HG02759 (cell line): ENCODE data around the gene GTF2A1L.
"Not testable (repeated sequence)": the region's sequence is repeated elsewhere in the genome, so short reads cannot be mapped to it uniquely, and the experiment has no call there.

Experiments
- ATAC-seq: cut with Tn5 transposase; IDR thresholded peaks from one replicate; pipeline ENCODE4 v1.9.1; 2021; ENCODE audit warnings: mild to moderate bottlenecking, moderate library complexity; ENCODE audit not compliant: unreplicated experiment

GTF2A1L gene

DNA sequence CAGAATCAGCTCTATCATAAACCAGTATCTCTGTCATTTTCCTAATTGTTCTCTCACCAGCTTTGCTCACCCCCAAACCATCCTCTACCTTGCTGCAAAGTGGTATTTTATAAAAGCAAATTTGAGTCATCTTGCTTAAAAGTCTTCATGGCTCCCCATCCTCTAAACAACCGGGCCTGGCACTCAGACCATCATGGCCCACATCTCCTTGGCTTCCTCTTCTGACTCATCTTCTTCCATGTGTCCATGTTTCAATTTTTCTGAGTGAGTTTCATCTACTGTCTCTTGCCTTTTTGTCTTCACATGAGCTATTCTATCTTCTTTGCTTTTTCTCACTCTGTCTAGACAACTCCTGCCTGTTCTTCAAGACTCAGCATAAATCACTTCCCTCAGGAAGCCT lies 79.2 kb downstream of the GTF2A1L start:
- ATAC-seq: no peak

DNA sequence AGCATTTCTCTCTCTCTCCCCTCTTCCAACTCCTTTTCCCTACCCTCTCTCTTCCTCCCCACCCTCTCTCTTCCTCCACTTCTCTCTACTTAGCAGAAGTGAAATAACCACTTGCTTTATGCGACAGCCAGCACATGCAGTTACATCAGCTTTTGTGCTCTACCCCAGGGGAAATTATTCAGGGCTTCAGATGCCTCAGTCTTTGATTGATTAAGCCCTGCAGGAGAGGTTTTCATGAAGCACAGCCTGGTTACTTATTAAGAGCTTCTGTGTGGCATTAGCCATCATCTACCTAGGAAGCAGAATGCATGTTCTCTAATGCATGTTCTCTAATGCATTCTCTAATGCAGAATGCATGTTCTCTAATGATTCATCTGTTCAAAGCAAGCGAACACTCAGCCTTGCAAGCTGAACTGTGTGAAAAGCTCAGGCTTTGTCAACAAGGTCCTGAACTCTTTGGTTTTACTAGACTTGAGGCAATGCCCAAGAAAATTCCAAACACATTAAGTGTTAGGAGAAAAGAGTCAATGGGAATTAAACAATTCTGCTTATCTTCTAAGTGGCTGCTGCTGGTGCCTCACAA lies 81.8 kb downstream of the GTF2A1L start:
- no peak for ATAC-seq

DNA sequence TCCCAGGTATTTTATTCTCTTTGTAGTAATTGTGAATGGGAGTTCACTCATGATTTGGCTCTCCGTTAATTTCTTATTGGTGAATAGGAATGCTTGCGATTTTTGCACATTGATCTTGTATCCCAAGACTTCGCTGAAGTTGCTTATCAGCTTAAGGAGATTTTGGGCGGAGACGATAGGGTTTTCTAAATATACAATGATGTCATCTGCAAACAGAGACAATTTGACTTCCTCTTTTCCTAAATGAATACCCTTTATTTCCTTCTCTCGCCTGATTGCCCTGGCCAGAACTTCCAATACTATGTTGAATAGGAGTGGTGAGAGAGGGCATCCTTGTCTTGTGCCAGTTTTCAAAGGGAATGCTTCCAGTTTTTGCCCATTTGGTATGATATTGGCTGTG lies 86.0 kb downstream of the GTF2A1L start:
- ATAC-seq: not testable (repeated sequence)

DNA sequence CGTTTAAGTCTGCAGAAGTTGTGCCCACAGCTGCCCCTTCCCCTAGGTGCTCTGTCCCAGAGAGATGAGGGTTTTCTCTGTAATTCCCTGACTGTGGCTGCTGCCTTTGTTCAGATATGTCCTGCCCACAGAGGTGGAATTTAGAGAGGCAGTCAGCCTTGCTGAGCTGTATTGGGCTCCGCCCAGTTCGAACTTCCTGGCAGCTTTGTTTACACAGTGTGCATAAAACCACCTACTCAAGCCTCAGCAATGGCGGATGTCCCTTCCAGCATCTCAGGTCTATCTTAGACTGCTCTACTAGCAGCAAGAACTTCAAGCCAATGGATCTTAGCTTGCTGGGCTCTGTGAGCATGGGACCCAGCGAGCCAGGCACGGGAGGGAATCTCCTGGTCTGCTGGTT lies 89.8 kb downstream of the GTF2A1L start:
- no peak for ATAC-seq

DNA sequence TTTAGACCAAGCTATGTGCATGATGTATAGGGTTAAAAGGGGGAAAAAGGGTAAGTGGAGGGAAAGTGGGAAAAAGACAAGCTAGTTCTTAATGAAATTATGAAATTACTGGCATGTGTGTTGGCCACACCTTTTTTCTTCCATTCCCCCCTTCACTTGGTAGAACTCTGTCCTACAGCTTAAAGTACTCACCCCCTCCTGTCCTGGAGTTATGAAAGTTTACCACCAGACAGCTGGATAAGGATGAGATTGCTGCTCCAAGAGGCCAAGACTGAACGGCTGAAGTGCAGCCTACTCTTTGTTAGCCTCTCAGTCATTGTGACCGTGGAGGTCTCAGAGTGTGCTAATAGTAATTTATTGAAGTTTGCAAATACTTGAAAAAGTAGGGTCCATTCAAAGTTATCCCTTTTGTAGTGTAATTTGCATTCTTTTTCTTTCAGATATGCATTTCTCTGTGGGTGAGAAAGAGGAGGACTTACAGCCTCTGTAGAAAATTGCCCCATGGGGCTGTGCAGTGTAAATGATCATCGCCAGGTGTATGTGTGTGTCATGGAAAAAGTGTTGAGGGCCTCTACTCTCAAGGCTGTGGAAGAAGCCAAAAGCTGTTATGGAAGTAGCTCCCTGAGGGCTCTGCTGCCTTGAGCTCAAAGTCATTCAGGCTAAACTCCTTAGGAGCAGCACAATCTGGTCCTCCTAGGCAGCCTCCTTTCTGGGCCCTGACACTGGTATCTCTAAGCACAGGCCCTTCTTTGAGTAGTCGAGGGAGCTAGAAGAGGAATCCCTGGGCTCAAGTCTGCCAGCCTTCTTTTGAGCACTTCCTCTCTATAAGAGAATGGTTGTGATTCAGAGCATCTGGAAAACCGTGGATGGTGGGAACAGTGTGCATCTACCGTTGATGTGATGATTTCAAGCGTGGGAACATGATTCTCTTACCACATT lies 91.7 kb downstream of the GTF2A1L start:
- ATAC-seq: no peak

DNA sequence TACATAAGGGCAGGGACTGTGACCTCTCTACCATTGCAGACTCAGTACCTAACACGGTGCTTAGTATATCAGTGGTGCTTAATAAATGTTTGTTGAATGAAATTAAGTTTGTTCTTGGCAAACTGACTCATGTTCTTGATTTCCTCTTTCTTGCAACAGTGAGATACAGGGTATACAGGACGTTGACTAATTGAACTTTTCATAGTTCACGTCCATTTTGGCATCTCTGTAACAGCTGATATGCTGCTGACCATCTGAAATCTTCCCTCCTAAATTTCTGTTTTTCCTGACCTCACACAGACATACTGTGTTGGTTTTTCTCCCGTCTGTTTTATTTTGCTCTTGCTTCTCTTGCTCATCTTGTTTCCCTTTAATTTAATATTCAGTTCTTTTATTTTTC lies 93.7 kb downstream of the GTF2A1L start:
- ATAC-seq: no peak

DNA sequence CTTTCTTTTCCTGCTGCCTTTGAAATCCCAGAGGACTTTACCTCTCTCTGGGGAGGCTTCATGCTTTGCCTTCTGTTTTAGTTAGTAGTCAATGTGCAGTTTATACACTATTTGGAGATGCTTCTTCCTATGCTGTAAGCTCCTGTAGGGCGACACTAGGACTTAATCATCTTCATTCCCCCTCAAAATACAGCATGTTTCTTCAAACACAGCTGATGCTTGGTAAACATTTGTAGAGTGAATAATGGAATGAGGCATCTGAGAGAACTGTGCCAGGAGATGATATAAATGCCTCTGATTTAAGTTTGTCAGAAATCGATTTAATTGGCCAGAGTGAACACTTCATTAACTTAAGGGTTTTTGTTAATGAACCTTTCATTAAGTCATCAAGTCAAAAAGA lies 94.5 kb downstream of the GTF2A1L start:
- ATAC-seq: no peak

DNA sequence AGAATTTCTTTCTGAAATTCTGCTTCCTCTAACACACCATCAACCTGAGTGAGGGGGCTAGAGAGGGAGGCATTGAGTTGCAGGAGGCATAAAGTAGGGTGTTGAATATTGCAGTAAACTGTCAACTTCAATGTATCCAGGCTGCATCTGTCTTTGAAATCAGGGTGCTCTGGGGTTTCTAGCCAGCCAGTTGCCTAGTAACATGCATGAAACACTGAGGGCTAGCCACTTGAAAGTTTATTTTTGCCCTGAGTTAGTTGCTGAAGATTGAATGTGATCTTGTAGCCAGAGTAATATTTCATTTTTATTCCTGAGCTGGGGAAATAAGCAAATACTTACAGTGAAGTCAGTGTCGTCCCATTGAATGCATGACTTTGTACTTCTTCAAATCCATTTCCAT lies 96.0 kb downstream of the GTF2A1L start:
- ATAC-seq: no peak

DNA sequence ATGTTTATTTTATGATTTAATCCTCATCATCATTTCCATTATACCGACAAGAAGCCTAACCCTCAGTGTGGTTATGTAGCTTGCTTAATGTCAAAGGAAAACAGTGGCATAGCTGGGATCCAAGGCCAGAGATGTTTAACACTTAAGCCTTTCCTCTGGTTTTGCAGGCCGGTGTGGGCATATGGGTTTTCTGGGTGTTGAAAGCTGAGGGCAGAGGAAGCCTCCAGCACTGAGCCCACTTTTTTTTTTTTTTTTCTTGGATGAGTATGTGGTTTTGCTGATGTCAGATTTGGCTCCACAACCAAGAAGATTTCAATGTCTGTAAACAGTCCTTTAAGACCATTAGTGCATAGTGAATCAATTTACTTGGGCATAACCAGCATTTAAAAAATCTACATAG lies 96.6 kb downstream of the GTF2A1L start:
- no peak for ATAC-seq

DNA sequence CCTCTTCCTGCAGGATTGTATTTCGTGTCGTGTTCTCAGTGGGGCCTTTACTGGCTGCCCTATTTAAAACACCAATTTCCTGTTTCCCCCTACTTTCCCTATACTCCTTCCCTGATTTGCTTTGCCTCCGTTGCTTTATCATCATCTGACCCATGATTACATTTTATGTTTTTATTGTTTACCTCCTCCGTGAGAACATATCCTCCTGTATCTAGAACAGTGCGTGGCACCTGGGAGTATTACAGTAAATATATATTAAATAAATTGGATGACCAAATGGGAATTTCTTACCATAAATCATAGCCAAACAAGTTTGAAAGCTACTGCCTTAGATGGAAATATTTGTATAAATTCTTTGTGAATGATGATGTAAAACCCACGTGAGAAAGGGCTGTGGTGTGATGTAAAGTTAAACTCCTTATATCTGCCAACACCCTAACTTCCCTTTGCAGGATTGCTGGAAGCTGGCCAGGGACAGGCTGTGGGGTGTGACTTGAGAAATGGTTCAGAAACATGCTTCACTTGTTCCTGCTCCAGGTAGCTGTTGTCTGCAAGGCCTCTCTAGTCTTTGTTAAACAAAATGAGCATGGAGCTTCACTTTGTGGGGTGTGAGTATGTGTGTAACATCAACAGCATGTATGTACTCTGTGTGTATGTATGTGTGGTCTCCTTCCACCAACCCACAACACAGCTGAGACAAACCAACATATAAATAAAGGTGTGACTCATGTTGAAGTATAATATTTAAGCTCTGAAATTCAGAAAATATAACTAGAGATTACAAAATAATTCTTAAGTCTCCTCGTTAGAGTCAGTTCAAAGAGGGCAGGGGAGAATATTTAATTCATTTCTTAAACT lies 97.6 kb downstream of the GTF2A1L start:
- no peak for ATAC-seq

DNA sequence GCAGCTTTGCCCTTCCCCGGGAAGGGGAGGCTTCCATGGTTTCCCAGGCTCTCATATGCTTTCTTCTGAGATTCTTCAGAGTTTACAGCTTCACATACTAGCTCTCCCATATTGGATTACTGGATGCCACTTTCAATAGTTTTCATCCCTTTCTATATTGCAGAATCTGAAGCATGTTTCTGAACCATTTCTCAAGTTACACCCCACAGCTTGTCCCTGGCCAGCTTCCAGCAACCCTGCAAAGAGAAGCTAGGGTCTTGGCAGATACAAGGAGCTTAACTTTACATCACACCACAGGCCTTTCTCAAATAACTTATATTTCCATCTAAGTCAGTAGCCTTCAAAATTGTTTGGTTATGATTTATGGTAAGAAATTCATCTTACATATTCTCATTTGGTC lies 98.3 kb downstream of the GTF2A1L start:
- no peak for ATAC-seq

DNA sequence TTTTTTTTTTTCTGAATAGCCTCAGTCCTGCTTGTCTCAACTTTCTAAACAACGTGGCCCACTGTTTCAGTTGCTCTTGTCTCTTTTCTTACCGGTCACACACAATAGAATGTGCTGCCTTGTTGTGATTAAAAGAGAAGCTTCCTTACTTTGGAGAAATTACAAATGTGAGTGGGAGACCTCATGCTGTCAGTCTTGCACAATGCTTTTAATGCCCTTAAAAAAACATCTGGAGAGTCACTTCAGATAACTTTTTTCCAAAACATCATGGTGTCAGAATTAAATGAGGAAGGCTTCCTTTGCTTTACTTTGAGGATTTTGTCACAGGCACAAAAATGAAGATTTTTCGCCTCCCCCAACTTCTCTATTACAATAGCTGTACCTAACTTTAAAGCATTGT lies 100.2 kb downstream of the GTF2A1L start:
- no peak for ATAC-seq

DNA sequence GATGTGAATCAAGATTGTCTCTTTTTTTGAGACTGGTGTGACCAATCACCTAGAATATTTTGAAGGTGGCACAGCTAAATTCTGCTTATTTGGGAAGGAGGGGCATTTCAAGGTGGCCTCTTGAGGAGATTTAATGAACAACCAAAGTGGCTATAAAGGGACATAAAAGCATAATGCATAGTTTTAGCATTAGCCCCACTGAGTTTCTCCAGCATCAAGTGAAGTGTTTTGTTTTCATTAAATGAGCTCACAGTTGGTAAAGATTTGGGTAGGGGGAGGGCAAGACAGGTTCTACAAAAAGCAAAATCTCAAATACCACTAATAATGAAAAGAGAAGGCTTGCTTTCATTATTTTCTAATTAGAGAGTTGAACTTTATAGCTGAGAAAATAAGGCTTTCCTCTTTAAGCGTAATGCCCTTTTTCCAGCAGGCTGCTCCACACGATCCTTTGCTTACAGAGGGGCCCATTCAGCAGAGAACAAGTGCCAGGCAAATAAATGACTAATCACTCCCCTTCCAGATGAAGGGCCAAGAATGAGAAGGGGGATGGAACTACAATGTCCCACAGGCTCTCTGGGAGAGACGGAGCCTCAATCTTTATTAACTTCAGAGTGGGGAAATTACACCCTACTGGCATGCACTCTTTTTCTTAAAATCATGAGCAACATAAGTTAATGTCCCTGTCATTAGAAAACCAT lies 102.0 kb downstream of the GTF2A1L start:
- ATAC-seq: no peak

DNA sequence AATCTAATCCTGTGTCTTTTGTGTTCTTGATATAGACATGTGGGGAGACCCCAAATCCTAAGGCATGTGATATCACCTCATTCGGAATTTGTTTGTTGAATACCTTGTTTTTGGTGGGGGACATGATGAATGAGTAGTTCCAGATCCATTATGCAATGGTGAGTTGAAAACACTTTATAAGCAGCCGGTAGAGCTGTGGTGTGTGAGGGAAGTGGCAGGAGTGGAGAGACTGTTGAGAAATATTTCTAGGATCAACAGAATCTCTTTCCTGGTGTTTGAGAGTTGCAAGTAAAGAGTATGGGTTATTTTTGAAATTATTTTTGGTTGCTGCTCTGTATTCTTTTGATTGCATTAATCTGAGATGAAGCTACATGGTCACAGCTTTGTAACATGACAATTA lies 103.5 kb downstream of the GTF2A1L start:
- ATAC-seq: no peak

DNA sequence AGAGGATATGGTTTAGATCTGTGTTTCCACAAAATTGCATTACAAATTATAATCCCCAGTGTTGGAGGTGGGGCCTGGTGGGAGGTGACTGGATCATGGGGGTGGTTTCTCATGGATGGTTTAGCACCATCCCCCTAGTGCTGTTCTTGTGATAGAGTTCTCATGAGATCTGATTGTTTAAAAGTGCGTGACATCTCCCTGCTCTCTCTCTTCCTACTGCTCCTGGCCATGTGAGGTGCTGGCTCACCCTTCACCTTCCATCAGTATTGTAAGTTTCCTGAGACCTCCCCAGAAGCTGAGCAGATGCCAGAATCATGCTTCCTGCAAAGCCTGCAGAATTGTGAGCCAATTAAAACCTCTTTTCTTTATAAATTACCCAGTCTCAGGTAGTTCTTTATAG lies 104.7 kb downstream of the GTF2A1L start:
- ATAC-seq: no peak

DNA sequence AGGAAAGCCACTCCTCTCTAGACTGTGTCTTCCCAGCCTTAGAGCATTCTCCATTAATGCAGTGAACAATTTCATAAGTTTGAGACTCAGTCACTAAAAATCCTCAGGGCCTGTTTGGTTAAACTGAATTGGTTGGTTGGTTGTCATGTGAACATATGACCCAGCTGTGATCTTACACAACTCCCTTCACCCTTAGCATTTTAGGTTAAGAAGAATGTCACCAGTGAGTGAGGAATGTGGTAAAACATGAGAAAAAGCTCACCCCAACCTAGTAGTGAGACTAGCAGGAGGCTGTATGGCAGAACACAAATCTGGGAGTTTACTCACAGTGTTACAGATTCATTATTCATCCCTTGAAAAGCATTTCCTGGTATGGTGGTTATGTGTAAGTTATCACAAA lies 105.5 kb downstream of the GTF2A1L start:
- ATAC-seq: no peak

DNA sequence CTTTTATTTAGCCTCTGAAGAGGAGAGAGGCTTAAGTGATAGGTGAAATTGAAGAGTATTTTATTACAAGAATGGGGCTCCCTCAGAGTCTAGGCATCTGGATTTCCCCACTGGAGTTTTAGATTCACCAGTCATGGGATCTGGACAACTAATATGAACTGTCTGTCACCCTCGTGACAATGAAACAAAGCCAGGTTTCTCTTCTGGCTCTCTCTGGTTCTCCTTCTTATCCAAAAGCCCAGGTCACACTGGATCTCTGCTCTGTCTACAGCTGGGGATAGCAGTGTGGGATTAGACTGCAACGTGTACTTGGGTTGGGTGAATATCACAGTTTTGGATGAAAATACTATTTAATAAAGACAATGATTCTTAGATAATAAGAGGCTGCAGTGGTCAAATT lies 106.6 kb downstream of the GTF2A1L start:
- no peak for ATAC-seq

DNA sequence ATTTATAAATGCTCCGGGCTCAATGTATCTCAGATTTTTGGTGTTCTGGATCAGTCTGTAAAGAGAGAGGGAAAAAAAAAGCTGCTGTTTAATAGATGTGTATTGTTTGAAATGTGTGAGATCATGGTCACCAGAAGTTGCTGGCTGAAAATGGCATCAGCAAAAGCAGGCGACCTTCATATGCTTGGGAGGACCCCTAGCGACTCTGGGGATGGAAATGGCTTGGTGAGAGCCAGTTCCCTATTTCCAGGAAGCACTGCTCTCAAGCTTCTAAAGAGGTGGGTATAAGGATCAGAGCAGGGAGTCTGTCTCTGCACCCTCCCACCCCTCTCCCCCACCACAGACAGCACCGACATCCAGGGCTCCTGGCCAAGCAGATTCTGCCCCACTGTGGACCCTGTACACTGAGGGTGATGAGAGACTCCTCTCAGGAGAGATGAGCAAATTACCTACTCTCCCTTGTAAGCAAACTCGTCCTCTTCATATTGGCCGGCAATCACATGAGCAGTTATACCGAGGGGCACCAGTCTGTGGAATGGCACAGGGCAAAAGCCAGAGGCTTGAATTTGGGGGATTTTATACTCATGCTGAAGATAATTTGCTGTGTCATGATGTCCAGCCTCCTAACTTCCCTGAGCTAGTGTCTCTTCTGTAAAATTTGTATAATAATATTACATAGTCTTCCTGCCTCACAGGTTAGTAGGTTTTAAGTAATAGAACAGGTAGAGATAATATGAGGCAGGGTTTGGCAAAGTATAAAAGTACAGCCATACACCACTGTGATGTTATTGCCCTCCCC lies 108.2 kb downstream of the GTF2A1L start:
- ATAC-seq: no peak

DNA sequence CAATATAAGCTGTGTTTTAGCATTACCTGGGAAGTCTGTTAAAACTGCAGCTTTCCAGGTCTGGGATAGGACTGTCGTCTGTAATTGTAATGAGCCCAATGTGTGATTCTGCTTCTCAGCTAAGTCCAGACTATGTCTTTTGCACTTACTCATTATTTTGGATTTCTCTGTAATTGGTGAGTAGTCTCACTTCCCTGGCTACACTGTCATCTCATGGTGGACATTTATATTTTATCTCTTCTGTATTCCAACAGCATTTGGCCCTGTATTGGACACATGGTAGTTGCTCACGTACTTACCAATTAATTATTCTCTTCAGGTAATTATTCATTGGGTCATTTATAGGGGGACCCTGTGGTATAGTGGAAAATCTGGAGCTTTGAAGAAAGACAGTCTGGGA lies 109.9 kb downstream of the GTF2A1L start:
- ATAC-seq: no peak

DNA sequence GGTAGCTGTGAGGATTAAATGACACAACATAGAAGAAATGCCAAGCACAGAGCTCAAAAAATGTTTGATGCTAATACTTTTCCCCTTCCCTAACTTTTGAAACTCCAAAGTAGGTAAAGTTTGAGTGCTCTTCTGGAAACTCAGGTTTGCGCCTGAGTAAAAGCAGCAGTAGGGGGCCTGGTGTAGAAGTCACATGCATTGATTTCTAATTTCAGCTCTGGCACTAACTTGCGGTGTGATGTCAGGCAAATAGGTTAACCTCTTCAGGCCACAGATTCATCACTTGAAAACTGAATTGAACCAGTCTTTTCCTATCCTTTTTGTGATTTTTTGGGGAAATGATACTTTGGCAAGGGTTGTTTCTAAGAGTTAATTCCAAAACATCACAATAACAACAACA lies 110.6 kb downstream of the GTF2A1L start:
- no peak for ATAC-seq
